ENCODE data around the gene PAQR5.

DNA sequence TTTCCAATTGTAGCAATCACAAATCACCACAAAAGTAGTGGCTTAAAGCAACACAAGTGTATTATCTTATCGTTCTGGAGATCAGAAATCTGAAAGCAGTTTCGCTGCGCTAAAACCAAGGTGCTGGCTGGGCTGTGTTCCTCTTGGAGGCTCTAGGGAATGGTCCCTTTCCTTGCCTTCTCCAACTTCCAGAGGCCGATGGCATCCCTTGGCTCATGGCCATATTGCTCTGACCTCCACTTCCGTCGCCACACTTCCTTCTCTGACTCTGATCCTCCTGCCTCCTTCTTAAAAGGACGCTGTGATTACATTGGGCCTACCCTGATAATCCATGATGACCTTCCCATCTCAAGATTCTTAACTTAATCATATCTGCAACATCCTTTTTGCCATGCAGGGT, 10.7 kb upstream of the PAQR5 start:
- TF ChIP-seq POLR2AphosphoS5 (IDR thresholded peaks at IDR 0.05; ENCODE audit: low read depth, low read length) (no peak), POLR2A (IDR thresholded peaks at IDR 0.05; ENCODE audit: low read depth, low read length) (no peak), TAF1 (IDR thresholded peaks at IDR 0.05; ENCODE audit: borderline replicate concordance, low read depth, low read length) (no peak)
